RWPE2 (cell line): ENCODE data around the gene TMEM30B.

Source experiments
- ATAC-seq: fragments of 200-7000 bp; cut with Tn5 transposase; 3 replicates; pipeline ENCODE4 v1.9.1; 2021; ENCODE audit warnings: low read depth
- DNase-seq: peaks from one replicate; pipeline ENCODE4 v3.0.0-alpha.2; 2020; ENCODE audit warnings: low spot score
- H3K27ac ChIP-seq: fragments of 450-650 bp; 2 replicates; pipeline ENCODE4 v1.5.1; 2017; ENCODE audit warnings: mild to moderate bottlenecking; ENCODE audit not compliant: poor library complexity, severe bottlenecking
- H3K27me3 ChIP-seq: fragments of 250-450 bp; sonication (Bioruptor Pico); 2 replicates; pipeline ENCODE4 v1.5.1; 2021; ENCODE audit warnings: mild to moderate bottlenecking, moderate library complexity; ENCODE audit not compliant: insufficient read depth, poor library complexity, severe bottlenecking
- H3K36me3 ChIP-seq: fragments of 250-450 bp; sonication (Bioruptor Pico); 2 replicates; pipeline ENCODE4 v1.5.1; 2020; ENCODE audit warnings: low read depth, mild to moderate bottlenecking, moderate library complexity
- H3K4me1 ChIP-seq: fragments of 250-450 bp; sonication (Bioruptor Pico); 2 replicates; pipeline ENCODE4 v1.5.1; 2021; ENCODE audit warnings: mild to moderate bottlenecking, moderate library complexity; ENCODE audit not compliant: insufficient read depth, poor library complexity, severe bottlenecking
- H3K4me3 ChIP-seq: fragments of 250-450 bp; sonication (Bioruptor Pico); 2 replicates; pipeline ENCODE4 v1.5.1; 2021; ENCODE audit warnings: mild to moderate bottlenecking, moderate library complexity; ENCODE audit not compliant: severe bottlenecking
- H3K9me3 ChIP-seq: fragments of 250-450 bp; sonication (Bioruptor Pico); 2 replicates; pipeline ENCODE4 v1.5.1; 2021; ENCODE audit warnings: mild to moderate bottlenecking, moderate library complexity; ENCODE audit not compliant: severe bottlenecking
- CTCF ChIP-seq: fragments of 450-650 bp; IDR thresholded peaks from one replicate; pipeline ENCODE4 v1.5.1; 2017; ENCODE audit warnings: mild to moderate bottlenecking, moderate library complexity; ENCODE audit not compliant: poor library complexity, severe bottlenecking

TMEM30B gene

GRCh38 chr14:61290701-61291100 is 9.6 kb upstream of the TMEM30B start:
- H3K36me3 ChIP-seq = no peaks in the 10 kb centered on the region
- peaks cover 4% of the 10 kb centered on the region for H3K4me1 ChIP-seq
- ATAC-seq (no peak), DNase-seq (no peak)
- H3K9me3 ChIP-seq = no peaks in the 10 kb centered on the region
- H3K27ac ChIP-seq = no peak overlapping the region
- H3K4me3 ChIP-seq = no peak overlapping the region
- no peaks in the 10 kb centered on the region for H3K27me3 ChIP-seq
- TF ChIP-seq CTCF = no peak

GRCh38 chr14:61288720-61289119 is 7.6 kb upstream of the TMEM30B start:
- no peak for ATAC-seq
- Histone ChIP-seq H3K9me3 (no peaks in the 10 kb centered on the region), H3K36me3 (no peaks in the 10 kb centered on the region), H3K4me3 (no peak overlapping the region), H3K4me1 (peaks cover 11% of the 10 kb centered on the region), H3K27ac (no peak overlapping the region), H3K27me3 (no peaks in the 10 kb centered on the region)
- no peak for DNase-seq
- TF ChIP-seq CTCF = no peak

GRCh38 chr14:61288228-61288627 is 7.1 kb upstream of the TMEM30B start:
- Histone ChIP-seq H3K9me3 (no peaks in the 10 kb centered on the region), H3K4me3 (no peak overlapping the region), H3K27me3 (no peaks in the 10 kb centered on the region), H3K4me1 (peaks cover 11% of the 10 kb centered on the region), H3K36me3 (no peaks in the 10 kb centered on the region), H3K27ac (no peak overlapping the region)
- ATAC-seq (no peak), DNase-seq (no peak)
- TF ChIP-seq CTCF = no peak

GRCh38 chr14:61287196-61287595 is 6.1 kb upstream of the TMEM30B start:
- ATAC-seq (no peak), DNase-seq (no peak)
- Histone ChIP-seq H3K36me3 (no peaks in the 10 kb centered on the region), H3K4me3 (no peak overlapping the region), H3K27me3 (no peaks in the 10 kb centered on the region), H3K4me1 (peaks cover 11% of the 10 kb centered on the region), H3K9me3 (no peaks in the 10 kb centered on the region), H3K27ac (no peak overlapping the region)
- TF ChIP-seq CTCF = no peak

GRCh38 chr14:61285364-61285763 is 4.2 kb upstream of the TMEM30B start:
- H3K9me3 ChIP-seq = no peaks in the 10 kb centered on the region
- peaks cover 11% of the 10 kb centered on the region for H3K4me1 ChIP-seq
- no peak overlapping the region for H3K4me3 ChIP-seq
- no peak for TF ChIP-seq CTCF
- no peaks in the 10 kb centered on the region for H3K27me3 ChIP-seq
- ATAC-seq (no peak), DNase-seq (no peak)
- H3K36me3 ChIP-seq = no peaks in the 10 kb centered on the region
- H3K27ac ChIP-seq = peak overlapping the region; percentile 24
